ENCODE results near the gene SLC49A3. TPM values are rescaled to one million over a fixed set of nuclear protein-coding genes. Genes with fewer than 3 reads are reported as not detected.

SLC49A3 gene
- total and polyA plus RNA-seq, 2 donors (not counting 1 experiment from before 2014, with no cell fraction given): 0.42 to 5.1 TPM

- Histone ChIP-seq H3K36me3 (ENCODE audit: control insufficient read depth, insufficient read depth, low read length) (no peaks in the 10 kb centered on the region), H3K27me3 (ENCODE audit: control insufficient read depth, insufficient read depth, low read length) (peaks cover 3% of the 10 kb centered on the region), H3K4me3 (replicated peaks in 1 of 4; ENCODE audit: control extremely low read depth in 1 of 4, insufficient read depth in 1 of 4, low read depth in 3 of 4, low read length in 4 of 4) (no peak overlapping the region), H3K9me3 (ENCODE audit: control insufficient read depth, insufficient read depth, low read depth, low read length) (no peaks in the 10 kb centered on the region), H3K27ac (ENCODE audit: insufficient read depth, low read length) (no peak overlapping the region), H4K20me1 (ENCODE audit: control insufficient read depth, extremely low read depth, insufficient read depth, low read length) (no peaks in the 10 kb centered on the region), H2AFZ (ENCODE audit: low read length) (no peak overlapping the region), H3K4me2 (ENCODE audit: extremely low read depth, insufficient read depth, low read length) (no peak overlapping the region), H3K79me2 (ENCODE audit: control insufficient read depth, insufficient read depth, low read length) (no peaks in the 10 kb centered on the region), H3K4me1 (ENCODE audit: control insufficient read depth, extremely low read depth, insufficient read depth, low read length) (no peaks in the 10 kb centered on the region), H3K9ac (ENCODE audit: insufficient read depth, low read length) (no peak overlapping the region)
- TF ChIP-seq EZH2 (IDR thresholded peaks at IDR 0.05; ENCODE audit: low read length, missing control alignments) (no peak), CTCF (conservative IDR thresholded peaks at IDR 0.05 in 1 of 2, IDR thresholded peaks at IDR 0.05 in 1 of 2; ENCODE audit: low read depth in 1 of 2, low read length in 2 of 2) (no peak)
- DNase-seq (ENCODE audit: low read depth in 2 of 2): no peak
These were observed 26.8 kb downstream of the SLC49A3 start for GRCh38 chr4:661881-662761.

GRCh38 chr4:661231-661630, 27.7 kb downstream of the SLC49A3 start:
- Histone ChIP-seq H3K4me3 (replicated peaks in 1 of 4; ENCODE audit: control extremely low read depth in 1 of 4, insufficient read depth in 1 of 4, low read depth in 3 of 4, low read length in 4 of 4) (no peak overlapping the region), H3K27me3 (ENCODE audit: control insufficient read depth, insufficient read depth, low read length) (peaks cover 3% of the 10 kb centered on the region), H4K20me1 (ENCODE audit: control insufficient read depth, extremely low read depth, insufficient read depth, low read length) (no peaks in the 10 kb centered on the region), H2AFZ (ENCODE audit: low read length) (no peak overlapping the region), H3K9ac (ENCODE audit: insufficient read depth, low read length) (no peak overlapping the region), H3K4me1 (ENCODE audit: control insufficient read depth, extremely low read depth, insufficient read depth, low read length) (no peaks in the 10 kb centered on the region), H3K9me3 (ENCODE audit: control insufficient read depth, insufficient read depth, low read depth, low read length) (no peaks in the 10 kb centered on the region), H3K79me2 (ENCODE audit: control insufficient read depth, insufficient read depth, low read length) (no peaks in the 10 kb centered on the region), H3K27ac (ENCODE audit: insufficient read depth, low read length) (no peak overlapping the region), H3K36me3 (ENCODE audit: control insufficient read depth, insufficient read depth, low read length) (no peaks in the 10 kb centered on the region), H3K4me2 (ENCODE audit: extremely low read depth, insufficient read depth, low read length) (no peak overlapping the region)
- DNase-seq (ENCODE audit: low read depth in 2 of 2): no peak
- TF ChIP-seq EZH2 (IDR thresholded peaks at IDR 0.05; ENCODE audit: low read length, missing control alignments) (no peak), CTCF (conservative IDR thresholded peaks at IDR 0.05 in 1 of 2, IDR thresholded peaks at IDR 0.05 in 1 of 2; ENCODE audit: low read depth in 1 of 2, low read length in 2 of 2) (no peak)

- H3K4me1 ChIP-seq (ENCODE audit: control insufficient read depth, extremely low read depth, insufficient read depth, low read length): no peaks in the 10 kb centered on the region
- no peak overlapping the region for H3K4me2 ChIP-seq (ENCODE audit: extremely low read depth, insufficient read depth, low read length)
- no peak overlapping the region for H3K4me3 ChIP-seq (replicated peaks in 1 of 4; ENCODE audit: control extremely low read depth in 1 of 4, insufficient read depth in 1 of 4, low read depth in 3 of 4, low read length in 4 of 4)
- H3K9me3 ChIP-seq (ENCODE audit: control insufficient read depth, insufficient read depth, low read depth, low read length): no peaks in the 10 kb centered on the region
- H3K9ac ChIP-seq (ENCODE audit: insufficient read depth, low read length): no peak overlapping the region
- DNase-seq (ENCODE audit: low read depth in 2 of 2): no peak
- H4K20me1 ChIP-seq (ENCODE audit: control insufficient read depth, extremely low read depth, insufficient read depth, low read length): no peaks in the 10 kb centered on the region
- H3K36me3 ChIP-seq (ENCODE audit: control insufficient read depth, insufficient read depth, low read length): no peaks in the 10 kb centered on the region
- TF ChIP-seq CTCF (conservative IDR thresholded peaks at IDR 0.05 in 1 of 2, IDR thresholded peaks at IDR 0.05 in 1 of 2; ENCODE audit: low read depth in 1 of 2, low read length in 2 of 2) (no peak), EZH2 (IDR thresholded peaks at IDR 0.05; ENCODE audit: low read length, missing control alignments) (no peak)
- H2AFZ ChIP-seq (ENCODE audit: low read length): no peak overlapping the region
- no peak overlapping the region for H3K27ac ChIP-seq (ENCODE audit: insufficient read depth, low read length)
- peaks cover 3% of the 10 kb centered on the region for H3K27me3 ChIP-seq (ENCODE audit: control insufficient read depth, insufficient read depth, low read length)
- H3K79me2 ChIP-seq (ENCODE audit: control insufficient read depth, insufficient read depth, low read length): no peaks in the 10 kb centered on the region
These were observed 28.6 kb downstream of the SLC49A3 start for GRCh38 chr4:660401-660800.
